Measurements from ENCODE around the gene KCNJ11. TPM values are rescaled to one million over a fixed set of nuclear protein-coding genes. Genes with fewer than 3 reads are reported as not detected.
"Not testable (repeated sequence)": the region's sequence is repeated elsewhere in the genome, so short reads cannot be mapped to it uniquely, and the experiment has no call there.

Gene KCNJ11
- not detected in 2 replicates for total RNA-seq (2014; rRNA removed; shearing (Covaris generic))

GRCh38 chr11:17388609-17389210, at the start of gene KCNJ11:
Gene KCNJ11 (minus strand): TSS chr11:17388659. CDS start chr11:17388091, 568 bp downstream.
- DNase-seq (ENCODE audit: low read depth) = no peak

GRCh38 chr11:17437366-17437765, 48.9 kb upstream of the KCNJ11 start:
- no peak for DNase-seq (ENCODE audit: low read depth)

GRCh38 chr11:17434108-17434507, 45.6 kb upstream of the KCNJ11 start:
- DNase-seq (ENCODE audit: low read depth) = no peak

- no peak for DNase-seq (ENCODE audit: low read depth)
Measured at GRCh38 chr11:17432002-17432401, 43.5 kb upstream of the KCNJ11 start.

GRCh38 chr11:17431139-17431538, 42.7 kb upstream of the KCNJ11 start:
- no peak for DNase-seq (ENCODE audit: low read depth)

- DNase-seq (ENCODE audit: low read depth) = no peak
Measured at GRCh38 chr11:17430616-17431015, 42.2 kb upstream of the KCNJ11 start.

GRCh38 chr11:17428925-17429324, 40.5 kb upstream of the KCNJ11 start:
- no peak for DNase-seq (ENCODE audit: low read depth)

- no peak for DNase-seq (ENCODE audit: low read depth)
Measured at GRCh38 chr11:17428261-17428660, 39.8 kb upstream of the KCNJ11 start.

GRCh38 chr11:17426233-17426632, 37.8 kb upstream of the KCNJ11 start:
- not testable (repeated sequence) for DNase-seq (ENCODE audit: low read depth)

- DNase-seq (ENCODE audit: low read depth) = no peak
Measured at GRCh38 chr11:17423533-17424310, 35.3 kb upstream of the KCNJ11 start.

GRCh38 chr11:17421781-17422180, 33.3 kb upstream of the KCNJ11 start:
- no peak for DNase-seq (ENCODE audit: low read depth)

GRCh38 chr11:17418444-17419081, 30.1 kb upstream of the KCNJ11 start:
- DNase-seq (ENCODE audit: low read depth) = no peak

GRCh38 chr11:17416492-17416891, 28.0 kb upstream of the KCNJ11 start:
- DNase-seq (ENCODE audit: low read depth) = no peak

- no peak for DNase-seq (ENCODE audit: low read depth)
Measured at GRCh38 chr11:17415523-17416104, 27.2 kb upstream of the KCNJ11 start.

- DNase-seq (ENCODE audit: low read depth) = no peak
Measured at GRCh38 chr11:17414992-17415391, 26.5 kb upstream of the KCNJ11 start.

GRCh38 chr11:17414317-17414737, 25.9 kb upstream of the KCNJ11 start:
- DNase-seq (ENCODE audit: low read depth) = no peak

- no peak for DNase-seq (ENCODE audit: low read depth)
Measured at GRCh38 chr11:17413414-17414316, 25.2 kb upstream of the KCNJ11 start.

GRCh38 chr11:17412488-17413180, 24.2 kb upstream of the KCNJ11 start:
- no peak for DNase-seq (ENCODE audit: low read depth)

- DNase-seq (ENCODE audit: low read depth) = no peak
Measured at GRCh38 chr11:17411418-17411817, 23.0 kb upstream of the KCNJ11 start.

GRCh38 chr11:17410606-17411379, 22.3 kb upstream of the KCNJ11 start:
- no peak for DNase-seq (ENCODE audit: low read depth)

Measured in M059J (cell line).